Measurements from ENCODE around the gene PPM1L.
A peak's percentile ranks its signal among the peaks of the same experiment; 100 is the strongest.

The PPM1L gene

GRCh38 chr3:160780245-160780644, 24.2 kb downstream of the PPM1L start:
- no peaks in the 10 kb centered on the region for H3K27me3 ChIP-seq (replicated peaks; ENCODE audit: insufficient read depth, low read length)
- H3K27ac ChIP-seq (ENCODE audit: low read length), result no peak overlapping the region
- no peaks in the 10 kb centered on the region for H4K20me1 ChIP-seq (ENCODE audit: insufficient read depth, low read length)
- H3K9me3 ChIP-seq (replicated peaks; ENCODE audit: insufficient read depth, low read length), result no peaks in the 10 kb centered on the region
- H3K9me2 ChIP-seq (replicated peaks; ENCODE audit: insufficient read depth, low read length), result no peaks in the 10 kb centered on the region
- no peaks in the 10 kb centered on the region for H3K79me2 ChIP-seq (ENCODE audit: low read length)
- H3K4me2 ChIP-seq (ENCODE audit: low read depth, low read length), result no peak overlapping the region
- no peak overlapping the region for H2AFZ ChIP-seq (ENCODE audit: low read length)
- no peaks in the 10 kb centered on the region for H3K4me1 ChIP-seq (ENCODE audit: low read length)
- H3F3A ChIP-seq (ENCODE audit: insufficient read depth, low read length), result no peaks in the 10 kb centered on the region
- peak; percentile 0 for DNase-seq
- H3K9ac ChIP-seq (ENCODE audit: low read length), result no peak overlapping the region
- TF ChIP-seq EZH2 (optimal IDR thresholded peaks at IDR 0.05; ENCODE audit: low read depth, low read length), result no peak
- no peak for TF ChIP-seq EZH2phosphoT487 (IDR thresholded peaks at IDR 0.05; ENCODE audit: low read length)
- TF ChIP-seq CTCF (IDR thresholded peaks at IDR 0.05; ENCODE audit: low read length), result no peak
- no peak overlapping the region for H3K4me3 ChIP-seq (ENCODE audit: low read length)
- H3K36me3 ChIP-seq (replicated peaks; ENCODE audit: insufficient read depth, low read length), result no peaks in the 10 kb centered on the region

- H3K9me3 ChIP-seq (replicated peaks; ENCODE audit: insufficient read depth, low read length), result no peaks in the 10 kb centered on the region
- no peak for DNase-seq
- H3K4me3 ChIP-seq (ENCODE audit: low read length), result no peak overlapping the region
Observed at GRCh38 chr3:160781402-160781801, 25.4 kb downstream of the PPM1L start.

DNA sequence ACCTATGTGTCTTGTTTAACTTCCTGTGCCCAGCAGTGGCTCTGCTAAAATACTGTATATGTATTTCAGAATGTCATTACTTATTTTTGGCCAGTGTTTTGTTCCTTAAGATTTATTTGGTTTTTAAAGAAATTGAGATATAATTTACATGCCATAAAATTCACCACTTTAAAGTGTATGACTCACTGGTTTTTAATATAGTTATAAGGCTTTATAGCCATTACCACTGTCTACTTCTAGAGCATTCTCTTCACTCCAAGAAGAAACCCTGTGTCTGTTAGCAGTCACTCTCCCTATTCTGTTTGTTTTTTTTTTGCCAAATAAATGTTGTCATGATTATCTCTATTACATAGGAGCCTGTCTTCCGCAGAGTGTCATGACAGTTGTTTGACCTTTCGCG, 25.8 kb downstream of the PPM1L start:
- Histone ChIP-seq H3K4me2 (ENCODE audit: low read depth, low read length) (no peak overlapping the region), H3K9me2 (replicated peaks; ENCODE audit: insufficient read depth, low read length) (no peaks in the 10 kb centered on the region), H2AFZ (ENCODE audit: low read length) (no peak overlapping the region), H3K79me2 (ENCODE audit: low read length) (no peaks in the 10 kb centered on the region), H3K9ac (ENCODE audit: low read length) (no peak overlapping the region), H3K27me3 (replicated peaks; ENCODE audit: insufficient read depth, low read length) (no peaks in the 10 kb centered on the region), H3K4me1 (ENCODE audit: low read length) (no peaks in the 10 kb centered on the region), H3K36me3 (replicated peaks; ENCODE audit: insufficient read depth, low read length) (no peaks in the 10 kb centered on the region), H4K20me1 (ENCODE audit: insufficient read depth, low read length) (no peaks in the 10 kb centered on the region), H3K4me3 (ENCODE audit: low read length) (no peak overlapping the region), H3F3A (ENCODE audit: insufficient read depth, low read length) (no peaks in the 10 kb centered on the region), H3K9me3 (replicated peaks; ENCODE audit: insufficient read depth, low read length) (no peaks in the 10 kb centered on the region), H3K27ac (ENCODE audit: low read length) (no peak overlapping the region)
- peak; percentile 1 for DNase-seq
- TF ChIP-seq CTCF (IDR thresholded peaks at IDR 0.05; ENCODE audit: low read length), result no peak
- TF ChIP-seq EZH2phosphoT487 (IDR thresholded peaks at IDR 0.05; ENCODE audit: low read length), result no peak
- no peak for TF ChIP-seq EZH2 (optimal IDR thresholded peaks at IDR 0.05; ENCODE audit: low read depth, low read length)

More at GRCh38 chr3:160781402-160781801, 25.4 kb downstream of the PPM1L start:
- no peaks in the 10 kb centered on the region for H3F3A ChIP-seq (ENCODE audit: insufficient read depth, low read length)
- H2AFZ ChIP-seq (ENCODE audit: low read length), result no peak overlapping the region
- H3K4me1 ChIP-seq (ENCODE audit: low read length), result no peaks in the 10 kb centered on the region
- H3K36me3 ChIP-seq (replicated peaks; ENCODE audit: insufficient read depth, low read length), result no peaks in the 10 kb centered on the region
- H3K4me2 ChIP-seq (ENCODE audit: low read depth, low read length), result no peak overlapping the region
- H4K20me1 ChIP-seq (ENCODE audit: insufficient read depth, low read length), result no peaks in the 10 kb centered on the region
- no peaks in the 10 kb centered on the region for H3K27me3 ChIP-seq (replicated peaks; ENCODE audit: insufficient read depth, low read length)
- no peaks in the 10 kb centered on the region for H3K9me2 ChIP-seq (replicated peaks; ENCODE audit: insufficient read depth, low read length)
- no peak for TF ChIP-seq CTCF (IDR thresholded peaks at IDR 0.05; ENCODE audit: low read length)
- no peak overlapping the region for H3K9ac ChIP-seq (ENCODE audit: low read length)
- H3K79me2 ChIP-seq (ENCODE audit: low read length), result no peaks in the 10 kb centered on the region
- H3K27ac ChIP-seq (ENCODE audit: low read length), result no peak overlapping the region
